ENCODE results near the gene TTC5.

GRCh38 chr14:20314026-20314425, 8.3 kb upstream of the TTC5 start:
- TF ChIP-seq CTCF (conservative IDR thresholded peaks at IDR 0.05; ENCODE audit: low read length) (no peak), EZH2phosphoT487 (IDR thresholded peaks at IDR 0.05; ENCODE audit: borderline replicate concordance) (no peak)

All from Loucy (cell line).